NCI-H1694 treated with DMSO at 0.1 percent for 48 hours (cell line): ENCODE data around the gene CIB2.

Experiments used
- DNase-seq: peaks from one replicate; lab custom pipeline; 2025; lab: John Stamatoyannopoulos, UW

Gene CIB2

DNA sequence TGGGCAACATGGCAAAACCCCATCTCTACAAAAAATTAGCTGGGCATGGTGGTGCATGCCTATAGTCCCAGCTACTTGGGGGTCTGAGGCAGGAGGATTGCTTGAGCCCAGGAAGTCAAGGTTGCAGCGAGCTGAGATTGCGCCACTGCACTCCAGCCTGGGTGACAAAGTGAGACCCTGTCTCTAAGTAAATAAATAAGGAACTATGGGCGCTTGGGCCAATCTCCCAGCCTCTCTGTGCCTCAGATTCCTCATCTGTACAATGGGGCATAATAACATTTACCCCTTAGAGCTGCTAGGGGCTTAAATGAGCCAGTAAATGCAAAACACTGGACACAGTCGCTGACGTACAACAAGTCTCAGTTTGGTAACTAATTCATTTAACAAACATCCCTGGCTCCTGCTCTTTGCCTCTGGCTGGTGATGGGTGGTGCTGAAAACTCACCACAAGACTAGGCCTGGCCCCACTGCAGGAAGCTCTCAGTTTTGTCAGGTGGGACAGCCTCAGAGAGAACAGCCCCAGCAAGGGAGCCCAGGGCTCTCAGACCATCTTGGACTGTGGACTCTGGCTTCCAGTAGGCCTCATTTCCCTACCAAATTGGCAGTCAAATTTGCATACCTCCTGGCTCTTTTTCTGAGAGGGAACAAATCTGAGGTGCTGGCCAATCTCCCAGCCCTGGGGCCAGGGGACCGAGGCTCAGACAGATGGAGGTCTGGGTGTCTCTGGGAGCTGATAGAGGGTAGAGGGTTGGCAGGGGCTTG lies 47.4 kb downstream of the CIB2 start:
- no peak for DNase-seq

DNA sequence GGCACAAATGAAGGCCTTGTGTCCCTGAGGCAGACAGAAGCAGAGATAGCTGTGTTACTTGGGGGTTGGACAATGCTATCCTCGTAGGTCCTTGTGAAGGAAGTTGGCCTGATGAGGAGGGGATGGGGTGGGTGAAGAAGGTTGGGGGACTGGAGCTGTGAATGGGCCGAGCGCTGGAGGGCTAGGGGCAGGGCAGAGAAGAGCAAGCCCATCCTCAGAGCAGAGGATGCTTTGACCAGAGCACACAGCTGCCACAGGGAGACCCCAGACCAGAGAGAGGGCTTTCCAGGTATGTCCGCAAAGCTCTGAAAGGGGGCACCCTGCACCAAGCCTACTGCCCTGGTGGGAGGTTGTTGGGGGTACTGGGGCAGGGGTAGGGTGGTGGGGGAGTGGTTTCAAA lies 48.1 kb downstream of the CIB2 start:
- DNase-seq, result no peak

DNA sequence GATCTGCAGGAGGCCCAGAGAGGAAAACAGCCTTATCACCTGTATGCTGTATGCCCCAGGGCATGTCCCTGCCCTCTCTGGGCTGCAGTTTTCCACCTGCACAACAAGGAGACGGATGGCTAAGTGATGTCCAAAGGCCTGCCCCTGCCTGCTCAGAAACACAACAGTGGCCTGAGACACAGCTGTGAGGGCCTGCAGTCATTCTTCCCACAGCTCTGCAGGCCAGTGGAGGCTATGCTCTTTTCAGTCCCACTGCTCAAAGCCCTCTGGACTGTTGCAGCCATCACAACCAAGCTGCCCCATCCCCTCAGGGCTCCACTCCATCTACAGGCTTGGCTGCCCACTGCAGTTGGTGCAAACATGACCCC lies 48.5 kb downstream of the CIB2 start:
- no peak for DNase-seq

DNA sequence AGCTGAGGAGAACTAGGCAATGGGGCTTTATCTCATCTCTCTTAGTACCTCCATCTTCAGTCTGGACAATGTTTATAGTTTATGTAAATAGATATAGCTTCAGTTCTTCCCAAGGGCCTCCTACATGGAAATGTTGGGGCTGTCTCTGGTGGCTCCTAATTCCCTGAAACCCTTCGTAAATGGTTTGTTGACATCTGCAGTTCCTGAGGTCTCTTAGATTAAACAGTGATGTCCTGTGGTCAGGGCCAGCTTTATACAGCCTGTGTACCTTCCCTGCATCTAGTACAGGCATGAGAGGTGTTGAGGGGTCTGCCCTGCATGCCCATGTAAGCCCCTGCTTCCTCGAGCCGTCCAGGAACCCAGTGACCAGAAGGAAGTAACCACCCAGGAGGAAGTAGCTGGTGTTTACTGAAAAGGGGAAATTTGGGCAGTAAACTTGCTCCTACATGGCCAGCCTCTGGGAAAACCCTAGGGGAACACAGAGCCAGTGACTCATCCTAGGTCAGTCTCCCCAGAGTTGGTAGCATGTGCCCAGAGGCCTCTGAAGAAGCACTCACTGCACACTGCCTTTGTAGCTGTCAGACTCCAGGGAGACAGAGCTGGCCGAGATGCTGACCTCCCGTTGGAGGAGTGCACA lies 49.0 kb downstream of the CIB2 start:
- DNase-seq, result no peak

DNA sequence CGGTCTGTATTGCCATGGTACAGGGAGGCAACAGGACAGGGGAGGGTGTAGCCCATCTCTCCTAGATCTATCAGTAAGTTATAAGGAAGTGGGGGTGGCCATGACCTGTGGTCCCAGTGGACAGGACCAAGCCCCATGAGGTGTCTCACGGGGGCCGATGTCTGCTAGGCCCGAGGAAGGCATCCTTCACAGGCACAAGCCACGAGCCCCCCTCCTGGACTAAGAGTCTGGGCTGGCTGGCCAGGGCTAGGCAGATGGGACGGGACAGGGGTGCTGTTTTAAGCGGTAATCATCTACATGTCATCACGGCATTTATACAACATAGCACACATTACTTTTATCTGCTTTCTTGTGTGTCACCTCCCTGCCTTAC lies 51.2 kb downstream of the CIB2 start:
- DNase-seq, result no peak

DNA sequence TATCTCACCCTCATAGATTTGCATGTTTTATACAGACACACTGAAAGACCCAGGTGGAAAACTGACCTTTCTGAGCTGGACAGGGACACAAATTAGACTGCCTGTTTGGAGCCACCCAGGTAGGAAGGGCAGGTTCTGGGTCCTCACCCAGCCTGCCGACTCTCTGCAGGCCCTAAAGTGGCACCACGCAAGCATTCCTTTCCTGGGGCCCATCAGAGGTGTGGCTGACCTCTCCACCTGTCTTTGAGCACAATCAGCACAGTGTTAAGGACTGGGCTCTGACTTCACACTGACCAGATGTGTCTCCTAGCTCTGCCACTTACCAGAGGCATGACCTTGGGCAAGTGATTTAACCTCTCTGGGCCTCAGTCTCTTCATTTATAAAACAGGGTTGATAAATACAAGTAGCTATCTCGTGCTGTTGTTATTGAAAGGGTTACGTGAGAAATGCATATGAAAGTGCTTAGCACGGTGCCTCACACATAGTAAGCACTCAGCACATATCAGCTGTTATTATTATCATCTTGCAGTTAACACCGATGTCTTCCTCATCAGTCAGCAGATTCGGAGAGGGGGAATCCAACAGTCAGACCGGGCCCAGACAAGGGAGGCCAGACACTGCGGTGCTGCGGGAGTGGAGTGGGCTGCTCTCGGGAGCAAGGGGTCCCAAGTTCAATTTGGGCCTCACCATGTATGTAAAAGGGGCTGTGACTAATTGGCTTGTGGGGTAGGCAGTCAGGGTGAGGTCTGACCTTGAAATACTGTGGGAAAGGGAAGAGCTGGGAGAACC lies 51.8 kb downstream of the CIB2 start:
- no peak for DNase-seq

DNA sequence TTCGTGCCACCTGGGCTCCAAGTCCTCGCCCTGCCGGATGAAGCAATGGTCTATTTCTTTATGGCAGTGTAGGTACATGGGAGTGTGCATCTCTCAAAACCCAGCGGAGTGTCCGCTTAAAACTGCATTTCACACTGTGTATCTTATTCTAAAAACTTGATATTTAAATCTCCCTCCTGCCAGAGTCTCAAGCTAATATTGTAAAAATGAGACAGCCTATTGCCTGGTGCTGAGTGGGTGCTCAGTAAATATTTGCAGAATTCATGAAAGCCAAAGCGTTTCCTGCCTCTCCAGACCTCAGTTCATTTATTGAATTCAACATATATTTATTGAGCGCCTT lies 53.4 kb downstream of the CIB2 start:
- DNase-seq, result no peak

DNA sequence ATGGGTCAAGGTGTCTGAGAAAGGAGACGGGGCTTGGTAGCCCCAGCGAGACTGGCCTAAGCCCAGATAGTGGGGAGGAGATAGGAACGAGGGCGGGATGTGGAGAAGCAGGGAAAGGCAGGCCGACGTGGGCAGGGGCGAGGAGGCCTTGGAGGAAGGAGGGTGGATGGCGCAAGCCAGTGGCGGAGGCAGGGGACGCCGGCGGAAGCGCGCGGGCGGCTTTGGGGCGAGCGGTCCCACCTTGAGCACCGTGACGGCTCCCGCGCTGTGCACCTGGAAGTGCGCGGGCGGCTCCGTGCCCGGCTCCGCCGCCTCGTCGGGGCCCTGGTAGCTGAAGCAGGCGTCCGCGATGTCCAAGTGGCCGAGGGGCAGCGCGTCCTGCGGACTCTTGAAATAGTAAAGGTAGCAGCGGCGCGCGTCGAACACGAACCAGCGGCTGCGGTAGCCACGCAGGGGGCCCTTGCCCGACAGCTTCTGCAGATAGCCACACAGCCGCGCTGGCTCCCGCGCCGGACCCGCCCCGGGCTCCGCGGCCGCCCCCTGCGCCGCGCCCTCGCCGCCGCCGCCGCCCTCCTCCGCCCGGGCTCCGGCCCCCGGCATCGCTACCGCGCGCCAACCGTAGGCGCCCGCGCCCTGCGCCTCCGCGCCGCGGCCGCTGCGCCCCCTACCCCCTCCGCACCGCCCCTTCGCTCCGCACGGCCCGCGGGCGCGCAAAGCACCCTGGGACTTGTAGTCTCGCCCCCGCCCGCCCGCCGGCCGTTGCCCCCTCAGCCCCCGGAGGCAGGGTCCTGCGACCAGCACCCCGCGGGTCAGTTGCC lies 54.0 kb downstream of the CIB2 start, which contains the start of gene TBC1D2B:
TSS of gene TBC1D2B (minus strand) at position 659 of the 818 bp plus-strand sequence. CDS start at position 600, 59 bp downstream.
- peak; percentile 11 for DNase-seq

DNA sequence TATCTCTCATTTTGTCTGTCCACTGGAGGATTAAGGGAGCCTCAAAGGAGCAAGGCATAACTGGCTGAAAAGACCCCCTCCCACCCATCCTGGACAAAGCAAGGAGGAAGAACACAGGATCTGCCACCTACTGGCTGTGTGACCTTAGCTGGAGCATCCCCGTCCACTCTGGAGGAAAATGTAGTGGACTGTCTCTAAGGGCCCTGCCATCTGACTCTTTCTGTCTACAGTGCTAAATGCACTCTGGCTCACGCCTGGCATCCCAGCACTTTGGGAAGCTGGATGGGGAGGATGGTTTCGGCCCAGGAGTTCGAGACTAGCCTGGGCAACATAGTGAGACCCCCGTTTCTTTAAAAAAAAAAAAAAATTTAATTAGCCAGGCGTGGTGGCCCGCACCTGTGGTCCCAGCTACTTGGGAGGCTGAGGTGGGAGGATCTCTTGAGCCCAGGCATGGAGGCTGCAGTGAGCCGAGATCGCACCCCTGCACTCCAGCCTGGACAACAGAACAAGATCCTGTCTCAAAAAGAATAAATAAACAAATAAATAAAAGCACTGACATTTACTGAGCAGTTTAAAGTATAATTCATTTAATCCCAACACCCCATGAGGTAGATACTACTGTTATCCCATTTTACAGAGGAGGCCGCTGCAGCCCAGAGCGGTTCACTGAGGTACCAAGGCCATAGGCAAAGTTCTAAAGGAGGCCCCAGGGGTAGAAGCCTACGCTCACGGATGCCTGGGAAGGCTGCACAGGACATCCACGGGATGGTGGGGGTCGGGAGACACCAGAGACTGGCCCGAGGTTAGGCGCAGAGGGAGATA lies 54.8 kb downstream of the CIB2 start:
- DNase-seq, result no peak

DNA sequence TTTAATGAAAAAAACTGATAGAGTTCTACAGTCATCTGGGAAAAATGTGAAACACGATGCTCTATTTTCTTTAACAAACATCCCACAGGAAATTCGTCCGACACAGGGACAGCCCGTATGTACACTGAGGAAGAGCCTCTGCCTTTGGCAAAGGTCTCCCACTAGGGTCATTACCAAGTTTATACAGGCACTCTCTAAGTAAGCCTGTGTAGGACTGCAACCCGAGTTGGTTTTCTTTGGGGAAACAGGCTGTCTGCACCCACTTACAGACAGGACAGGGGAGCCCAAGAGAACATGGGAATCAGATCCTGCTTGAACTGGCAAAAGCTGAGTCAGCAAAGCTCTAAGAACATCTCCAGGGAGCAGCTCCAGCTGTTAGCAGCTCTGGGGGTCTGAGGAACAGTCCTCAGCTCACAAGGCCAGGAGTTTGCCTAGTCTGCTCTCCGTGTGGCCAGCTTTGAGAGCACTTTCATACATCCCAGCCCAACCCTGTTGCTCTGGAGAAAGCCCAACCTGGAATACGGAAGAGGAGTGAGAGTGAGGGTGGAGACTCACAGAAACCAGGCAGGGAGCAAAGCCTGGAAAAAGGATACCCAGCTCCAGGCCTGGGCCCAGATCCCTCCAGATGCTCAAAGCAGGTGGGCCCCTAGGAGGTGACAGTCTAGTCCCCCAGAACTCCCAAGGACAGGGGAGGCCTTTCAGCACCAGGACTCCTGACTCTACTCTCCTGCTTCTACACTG lies 55.6 kb downstream of the CIB2 start:
- peak; percentile 24 for DNase-seq

DNA sequence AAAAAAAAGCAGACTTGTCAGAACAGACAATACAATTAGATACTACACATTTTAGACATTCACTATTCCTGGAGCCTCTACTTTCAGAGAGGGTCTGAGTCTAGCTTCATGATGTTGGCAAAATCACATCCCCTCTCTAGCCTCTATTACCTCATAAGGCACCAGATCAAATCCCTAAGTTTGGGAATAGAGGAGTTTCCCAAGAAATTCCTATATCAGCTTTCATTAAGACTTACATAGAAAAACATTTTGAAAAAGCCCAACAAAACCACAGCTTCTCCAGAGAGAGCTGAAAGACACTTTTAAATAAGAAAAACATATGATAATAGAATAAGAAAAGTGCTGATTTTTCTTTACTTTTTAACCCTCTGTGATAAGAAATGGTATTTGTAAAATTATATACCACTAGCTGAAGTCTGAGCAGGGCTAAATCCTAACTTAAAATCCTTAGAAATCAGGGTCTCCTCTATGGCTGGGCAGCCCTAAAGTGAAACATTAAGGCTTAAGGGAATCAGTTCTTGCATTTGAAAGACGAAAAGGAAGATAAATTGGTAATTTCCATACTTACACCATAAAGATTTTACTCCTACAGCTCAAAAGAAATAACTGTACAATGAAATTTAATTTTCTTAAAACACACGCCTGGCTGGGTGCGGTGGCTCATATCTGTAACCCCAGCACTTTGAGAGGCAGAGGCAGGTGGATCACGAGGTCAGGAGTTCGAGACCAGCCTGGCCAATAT lies 58.0 kb downstream of the CIB2 start:
- DNase-seq, result no peak

DNA sequence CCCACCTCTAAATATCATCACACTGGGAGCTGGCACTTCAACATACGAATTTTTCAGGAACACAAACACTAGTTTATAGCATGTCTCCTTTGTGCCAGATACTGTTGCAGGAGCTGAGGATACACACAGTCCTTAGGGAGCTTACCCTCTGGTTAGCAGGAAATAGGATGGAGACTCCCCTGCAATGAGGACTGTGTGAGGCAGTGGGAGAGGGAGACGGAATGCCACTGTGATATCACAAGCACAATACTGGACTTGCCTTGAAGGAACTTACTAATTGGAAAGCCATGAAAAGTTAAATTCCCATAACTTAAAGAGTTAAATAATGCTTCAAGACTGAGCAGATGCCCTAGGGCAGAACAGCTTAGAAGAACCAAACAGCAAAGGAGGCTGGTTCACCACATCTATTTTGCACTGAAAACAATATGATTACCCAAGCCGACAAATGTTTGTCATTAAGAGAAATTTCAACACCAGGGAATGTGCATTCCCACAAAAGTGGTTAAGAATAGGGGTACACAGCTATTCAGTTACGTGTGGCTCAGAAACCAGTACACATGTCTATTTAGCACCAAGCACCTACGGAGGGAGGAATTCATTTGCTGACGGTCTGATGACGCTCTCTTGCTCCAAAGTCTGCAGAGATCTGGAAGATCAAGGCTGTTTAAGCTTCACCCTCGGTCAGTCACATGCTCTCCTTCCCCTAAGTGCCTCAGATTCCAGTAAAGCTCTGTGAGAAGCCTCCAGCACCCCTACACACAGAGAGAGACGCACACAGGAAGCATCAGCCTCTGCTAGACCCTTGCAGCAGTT lies 59.0 kb downstream of the CIB2 start:
- no peak for DNase-seq

DNA sequence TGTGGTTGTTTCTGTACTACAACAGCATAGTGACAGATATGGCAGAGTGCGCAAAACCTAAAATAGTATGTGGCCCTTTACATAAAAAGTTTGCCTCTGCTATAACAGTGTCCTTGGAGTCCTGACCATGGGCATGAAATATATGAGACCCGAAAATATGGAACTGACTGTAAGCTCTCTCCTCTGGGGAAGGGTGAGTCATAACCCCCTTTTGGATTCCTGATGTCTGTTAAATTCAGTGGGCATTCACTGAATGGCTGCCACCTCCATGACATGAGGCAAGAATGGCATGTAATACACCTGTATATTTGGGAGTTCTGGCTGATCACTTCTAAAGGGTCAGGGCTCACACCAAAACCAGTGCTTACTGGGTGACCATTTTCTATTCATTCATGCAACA lies 59.9 kb downstream of the CIB2 start:
- no peak for DNase-seq

DNA sequence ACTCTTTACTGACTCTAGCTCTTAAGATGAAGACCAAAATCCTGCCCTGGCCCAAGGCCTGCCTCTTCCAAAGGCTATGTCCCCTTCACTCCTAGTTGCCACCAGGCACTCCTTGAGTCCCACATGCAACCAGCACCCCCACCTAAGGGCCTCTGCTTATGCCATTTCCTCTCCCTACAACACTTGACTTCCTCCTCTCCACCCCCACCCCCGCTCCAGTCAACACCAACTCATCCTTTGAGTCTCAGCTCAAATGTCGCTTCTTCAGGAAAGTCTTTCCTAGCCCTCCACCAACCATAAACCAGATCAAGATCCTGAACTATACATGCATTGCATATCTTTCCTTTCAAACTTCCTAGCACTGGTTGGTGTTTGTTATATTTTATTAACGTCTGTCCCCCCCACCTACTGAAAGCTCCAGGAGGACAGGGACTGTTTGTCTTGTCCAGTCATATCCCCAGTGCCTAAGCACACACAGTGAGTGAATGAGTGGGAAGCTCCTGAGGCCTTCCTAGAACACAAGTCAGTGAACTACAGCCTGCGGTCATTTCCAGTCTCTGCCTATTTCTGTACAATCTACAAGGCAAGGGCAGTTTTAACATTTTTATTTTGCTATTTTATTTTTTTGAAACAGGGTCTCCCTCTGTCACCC lies 61.1 kb downstream of the CIB2 start:
- DNase-seq, result no peak

DNA sequence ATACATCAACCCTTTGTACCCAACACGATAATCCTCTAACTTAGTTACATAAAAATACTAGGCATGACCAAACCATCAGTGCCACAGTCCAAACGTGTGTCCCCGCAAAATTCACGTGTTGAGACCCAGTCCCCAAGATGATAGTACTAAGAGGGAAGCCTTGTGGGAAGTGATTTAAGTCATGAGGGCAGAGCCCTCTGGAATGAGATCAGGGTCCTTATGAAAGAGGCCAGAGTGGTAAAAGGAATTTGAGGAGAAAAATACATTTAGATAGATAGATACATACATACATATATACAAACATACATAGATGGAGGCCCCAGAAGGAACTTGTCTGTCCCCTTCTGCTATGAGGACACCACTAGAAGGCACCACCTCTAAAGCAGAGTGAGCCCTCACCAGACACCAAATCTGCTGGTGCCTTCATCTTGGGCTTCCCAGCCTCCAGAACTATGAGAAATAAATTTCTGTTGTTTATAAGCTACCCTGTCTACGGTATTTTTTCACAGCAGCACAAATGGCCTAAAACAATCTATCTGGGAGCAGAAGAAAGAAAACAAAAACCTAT lies 61.7 kb downstream of the CIB2 start:
- no peak for DNase-seq

DNA sequence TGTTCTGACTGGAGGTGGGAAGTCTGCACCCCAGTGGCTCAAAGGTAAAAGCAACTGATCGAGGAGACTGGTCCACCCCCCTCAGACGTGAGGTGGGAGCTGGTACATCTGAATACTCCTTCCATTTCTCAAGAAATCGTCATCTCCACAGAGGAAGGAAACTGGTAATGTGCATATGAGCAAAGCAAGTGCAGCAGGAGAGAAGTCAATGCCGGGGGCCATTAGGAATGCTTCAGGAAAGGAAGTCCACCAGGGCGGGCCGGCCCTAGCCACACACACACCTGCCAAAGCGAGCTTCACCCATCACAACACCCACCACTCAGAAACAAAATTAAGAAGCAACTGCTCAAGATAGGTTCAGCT lies 62.2 kb downstream of the CIB2 start:
- DNase-seq, result no peak

DNA sequence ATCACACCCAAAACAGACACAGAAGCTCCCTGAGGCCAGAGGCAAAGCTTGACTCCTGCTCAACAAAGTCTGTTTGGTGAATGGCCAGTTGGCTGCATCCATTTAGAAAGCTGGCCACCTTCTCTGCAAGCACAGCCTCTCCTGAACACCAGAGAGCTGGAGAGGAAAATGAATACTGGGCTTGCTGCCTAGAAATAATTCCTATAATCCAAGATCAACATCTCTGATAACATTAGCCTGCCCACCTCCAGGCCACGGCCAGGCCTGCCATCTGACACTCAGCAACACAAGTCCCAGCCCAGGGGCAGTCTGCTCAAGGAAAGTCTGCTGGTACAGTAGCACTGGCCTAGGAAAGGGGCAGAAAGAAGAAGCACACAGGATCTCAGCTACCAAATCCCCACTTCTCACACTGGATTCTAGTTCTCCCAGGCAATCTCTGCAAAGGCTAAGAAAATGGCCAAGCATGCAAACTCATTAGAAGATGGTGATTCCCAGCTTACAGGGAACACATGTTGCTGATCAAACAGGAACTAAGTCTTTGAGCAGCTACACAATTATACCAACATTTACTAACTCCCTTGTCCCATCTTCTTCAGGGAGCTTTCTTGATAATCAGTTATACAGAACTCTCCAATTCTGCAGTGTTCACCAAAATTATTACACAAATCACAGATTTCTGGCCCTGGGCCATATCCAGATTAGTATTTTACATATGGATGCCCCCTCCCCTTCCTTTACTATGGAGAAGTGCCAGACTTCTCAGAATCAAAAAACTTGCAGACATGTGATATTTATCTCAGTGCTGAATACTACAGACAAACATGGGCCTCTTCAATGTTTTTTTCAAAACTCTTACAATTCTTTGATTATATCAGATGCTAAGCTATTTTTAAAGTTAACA lies 63.7 kb downstream of the CIB2 start:
- DNase-seq, result no peak
